DOHH2 (cell line): ENCODE results near the gene ITGB7.

ENCODE experiments used
- H3F3A ChIP-seq: fragments of 200-600 bp; sonication (generic), shearing (Covaris generic); 2 replicates; pipeline ENCODE4 v1.6.0; 2016; ENCODE audit warnings: antibody characterized with exemption, mild to moderate bottlenecking; ENCODE audit not compliant: control insufficient read depth, insufficient read depth
- H3K27ac ChIP-seq: fragments of 200-600 bp; sonication (generic); 2 replicates; pipeline ENCODE4 v1.5.1; 2014; ENCODE audit warnings: low read depth, mild to moderate bottlenecking, low read length, moderate library complexity
- H3K27me3 ChIP-seq: fragments of 200-600 bp; sonication (generic); 2 replicates; pipeline ENCODE4 v1.6.1; 2014; ENCODE audit warnings: mild to moderate bottlenecking, low read length, mixed read lengths; ENCODE audit not compliant: control insufficient read depth
- H3K36me3 ChIP-seq: fragments of 200-600 bp; sonication (generic); 2 replicates; pipeline ENCODE4 v1.6.1; 2014; ENCODE audit warnings: mild to moderate bottlenecking, low read length, moderate library complexity, mixed read lengths; ENCODE audit not compliant: control insufficient read depth
- H3K4me1 ChIP-seq: fragments of 200-600 bp; sonication (generic); 2 replicates; pipeline ENCODE4 v1.6.1; 2014; ENCODE audit warnings: mild to moderate bottlenecking, low read length, mixed read lengths; ENCODE audit not compliant: control insufficient read depth
- H3K4me2 ChIP-seq: fragments of 200-600 bp; sonication (generic); 2 replicates; pipeline ENCODE4 v1.6.0; 2014; ENCODE audit warnings: mild to moderate bottlenecking, low read length, moderate library complexity
- H3K4me3 ChIP-seq: fragments of 200-600 bp; sonication (generic); 2 replicates; pipeline ENCODE4 v1.5.1; 2014; ENCODE audit warnings: mild to moderate bottlenecking, low read length, mixed read lengths
- H3K79me2 ChIP-seq: fragments of 200-600 bp; sonication (generic); 2 replicates; pipeline ENCODE4 v1.6.1; 2014; ENCODE audit warnings: mild to moderate bottlenecking, low read length, mixed read lengths; ENCODE audit not compliant: control insufficient read depth
- H3K9me2 ChIP-seq: fragments of 200-600 bp; sonication (generic); replicated peaks from 2 replicates; pipeline ENCODE4 v1.6.1; 2014; ENCODE audit warnings: mild to moderate bottlenecking, low read length, mixed read lengths; ENCODE audit not compliant: control insufficient read depth
- H3K9me3 ChIP-seq: fragments of 200-600 bp; sonication (generic); 2 replicates; pipeline ENCODE4 v1.6.1; 2014; ENCODE audit warnings: antibody characterized with exemption, low read length, mixed read lengths; ENCODE audit not compliant: control insufficient read depth, insufficient read depth
- H4K20me1 ChIP-seq: fragments of 200-600 bp; sonication (generic); 2 replicates; pipeline ENCODE4 v1.6.0; 2014; ENCODE audit warnings: low read depth, mild to moderate bottlenecking, antibody characterized with exemption, low read length, moderate library complexity; ENCODE audit not compliant: control insufficient read depth, insufficient read depth
- CTCF ChIP-seq: fragments of 200-600 bp; sonication (generic); IDR thresholded peaks from one replicate; pipeline ENCODE4 v1.5.1; 2014; ENCODE audit warnings: antibody characterized with exemption, mild to moderate bottlenecking, low read depth, low read length; ENCODE audit not compliant: poor library complexity, severe bottlenecking
- EZH2phosphoT487 ChIP-seq: fragments of 200-600 bp; sonication (generic); IDR thresholded peaks from 2 replicates; pipeline ENCODE4 v1.6.1; 2017; ENCODE audit warnings: borderline replicate concordance, mild to moderate bottlenecking, antibody characterized with exemption, low read length, moderate library complexity, mixed read lengths

Gene ITGB7

GRCh38 chr12:53176750-53177149, 30.3 kb downstream of the ITGB7 start:
- Histone ChIP-seq H3K79me2 (peaks cover 9% of the 10 kb centered on the region), H3K4me1 (peaks cover 20% of the 10 kb centered on the region), H3K36me3 (peaks cover 8% of the 10 kb centered on the region), H3K4me2 (no peak overlapping the region), H3F3A (peaks cover 6% of the 10 kb centered on the region), H3K4me3 (no peak overlapping the region), H3K9me3 (no peaks in the 10 kb centered on the region), H3K9me2 (no peaks in the 10 kb centered on the region), H3K27ac (no peak overlapping the region), H4K20me1 (no peaks in the 10 kb centered on the region), H3K27me3 (no peaks in the 10 kb centered on the region)
- TF ChIP-seq EZH2phosphoT487 (no peak), CTCF (no peak)

- H3K4me3 ChIP-seq = no peak overlapping the region
- no peak overlapping the region for H3K27ac ChIP-seq
- H3K9me2 ChIP-seq = no peaks in the 10 kb centered on the region
- H3F3A ChIP-seq = peaks cover 6% of the 10 kb centered on the region
- H4K20me1 ChIP-seq = no peaks in the 10 kb centered on the region
- H3K36me3 ChIP-seq = no peaks in the 10 kb centered on the region
- no peaks in the 10 kb centered on the region for H3K27me3 ChIP-seq
- no peak overlapping the region for H3K4me2 ChIP-seq
- H3K9me3 ChIP-seq = no peaks in the 10 kb centered on the region
- H3K4me1 ChIP-seq = peaks cover 12% of the 10 kb centered on the region
- TF ChIP-seq EZH2phosphoT487 = no peak
- no peaks in the 10 kb centered on the region for H3K79me2 ChIP-seq
These were observed 32.1 kb downstream of the ITGB7 start for GRCh38 chr12:53174881-53175491.

- no peaks in the 10 kb centered on the region for H4K20me1 ChIP-seq
- no peak for TF ChIP-seq EZH2phosphoT487
- no peak for TF ChIP-seq CTCF
- H3K79me2 ChIP-seq = no peaks in the 10 kb centered on the region
- no peaks in the 10 kb centered on the region for H3K4me1 ChIP-seq
- H3K36me3 ChIP-seq = no peaks in the 10 kb centered on the region
- H3K27me3 ChIP-seq = no peaks in the 10 kb centered on the region
- peaks cover 4% of the 10 kb centered on the region; the same call in 1 of the 2 replicates for H3F3A ChIP-seq
- H3K27ac ChIP-seq = no peak overlapping the region
- no peaks in the 10 kb centered on the region for H3K9me2 ChIP-seq
- no peaks in the 10 kb centered on the region for H3K9me3 ChIP-seq
- no peak overlapping the region for H3K4me2 ChIP-seq
- no peak overlapping the region for H3K4me3 ChIP-seq
These were observed 33.9 kb downstream of the ITGB7 start for GRCh38 chr12:53173085-53173715.

GRCh38 chr12:53172352-53172751, 34.7 kb downstream of the ITGB7 start:
- no peaks in the 10 kb centered on the region for H3K4me1 ChIP-seq
- no peak overlapping the region for H3K4me3 ChIP-seq
- no peak overlapping the region for H3K4me2 ChIP-seq
- no peak overlapping the region for H3K27ac ChIP-seq
- no peak for TF ChIP-seq CTCF
- TF ChIP-seq EZH2phosphoT487 = no peak
- no peaks in the 10 kb centered on the region for H3K27me3 ChIP-seq
- no peaks in the 10 kb centered on the region for H4K20me1 ChIP-seq
- no peaks in the 10 kb centered on the region for H3K79me2 ChIP-seq
- no peaks in the 10 kb centered on the region for H3K9me2 ChIP-seq
- peaks cover 3% of the 10 kb centered on the region; the same call in 1 of the 2 replicates for H3F3A ChIP-seq
- no peaks in the 10 kb centered on the region for H3K9me3 ChIP-seq
- H3K36me3 ChIP-seq = no peaks in the 10 kb centered on the region
